GM19324 (cell line): ENCODE measurements around the gene NBDY.
"Not testable (repeated sequence)": the region's sequence is repeated elsewhere in the genome, so short reads cannot be mapped to it uniquely, and the experiment has no call there.

Source experiments
- ATAC-seq: cut with Tn5 transposase; IDR thresholded peaks from one replicate; pipeline ENCODE4 v1.9.1; 2021; ENCODE audit warnings: mild to moderate bottlenecking, moderate library complexity; ENCODE audit not compliant: unreplicated experiment, low FRiP score

The NBDY gene, protein sequence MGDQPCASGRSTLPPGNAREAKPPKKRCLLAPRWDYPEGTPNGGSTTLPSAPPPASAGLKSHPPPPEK

DNA sequence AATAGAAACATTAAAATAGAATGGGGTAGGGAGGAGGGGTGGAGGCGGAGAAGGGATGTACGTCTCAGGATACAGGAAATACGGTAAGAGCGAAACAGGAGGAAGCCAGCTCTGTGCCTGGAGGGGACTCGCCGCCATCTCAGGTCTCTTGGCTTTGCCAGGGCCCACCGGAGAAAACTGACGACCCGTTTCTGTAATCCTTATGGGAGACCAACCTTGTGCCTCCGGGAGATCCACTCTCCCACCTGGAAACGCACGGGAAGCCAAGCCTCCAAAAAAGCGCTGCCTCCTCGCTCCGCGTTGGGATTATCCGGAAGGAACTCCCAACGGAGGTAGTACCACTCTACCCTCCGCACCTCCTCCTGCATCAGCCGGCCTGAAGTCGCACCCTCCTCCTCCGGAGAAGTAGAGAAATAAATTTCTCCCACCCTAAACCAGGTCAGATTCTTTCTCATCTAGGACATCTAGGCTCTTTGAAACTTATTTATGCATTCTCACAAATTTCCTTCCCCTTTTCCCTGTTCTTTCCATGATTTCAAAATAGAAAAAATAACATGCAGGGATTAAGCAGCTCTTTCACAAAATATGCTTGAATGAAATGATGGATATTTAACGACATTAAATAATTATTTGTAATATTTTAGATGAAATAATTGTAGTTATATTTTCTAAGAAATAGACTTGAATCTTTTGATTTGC, at the start of gene NBDY:
NBDY (plus strand) TSS at position 92 of the 699 bp plus-strand sequence; CDS start at position 203, 111 bp downstream.
- peak; percentile 55 for ATAC-seq

DNA sequence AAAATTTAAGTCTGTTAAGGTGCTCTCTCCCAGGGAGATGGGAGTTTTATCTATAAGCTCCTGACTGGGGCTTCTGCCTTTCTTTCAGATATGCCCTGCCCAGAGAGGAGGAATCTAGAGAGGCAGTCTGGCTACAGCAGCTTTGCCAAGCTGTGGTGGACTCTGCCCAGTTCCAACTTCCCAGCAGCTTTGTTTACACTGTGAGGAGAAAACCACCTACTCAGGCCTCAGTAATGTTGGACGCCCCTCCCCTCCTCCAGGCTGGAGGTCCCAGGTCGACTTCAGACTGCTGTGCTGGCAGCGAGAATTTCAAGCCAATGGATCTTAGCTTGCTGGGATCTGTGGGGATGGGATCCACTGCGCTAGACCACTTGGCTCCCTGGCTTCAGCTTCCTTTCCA, 24.5 kb upstream of the NBDY start:
- not testable (repeated sequence) for ATAC-seq

DNA sequence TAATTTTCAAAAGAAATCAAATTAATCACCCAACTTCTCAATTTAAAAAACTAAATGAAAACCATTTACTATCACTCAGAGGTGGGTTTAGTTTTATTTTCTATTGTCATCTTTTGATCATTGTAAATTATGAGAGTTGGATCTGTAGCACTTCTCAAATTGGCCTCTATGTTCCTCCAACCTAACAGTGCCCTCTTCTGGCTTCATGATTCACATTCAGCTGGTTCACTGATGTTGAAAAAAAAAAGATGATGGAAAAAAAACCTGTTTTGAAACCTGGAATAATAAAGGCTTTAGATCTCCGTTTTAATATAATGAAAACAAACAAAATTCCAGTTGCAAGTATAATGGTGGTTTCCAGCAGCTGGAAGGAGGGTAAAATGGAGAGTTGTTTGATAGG, 2.4 kb upstream of the NBDY start:
- no peak for ATAC-seq

DNA sequence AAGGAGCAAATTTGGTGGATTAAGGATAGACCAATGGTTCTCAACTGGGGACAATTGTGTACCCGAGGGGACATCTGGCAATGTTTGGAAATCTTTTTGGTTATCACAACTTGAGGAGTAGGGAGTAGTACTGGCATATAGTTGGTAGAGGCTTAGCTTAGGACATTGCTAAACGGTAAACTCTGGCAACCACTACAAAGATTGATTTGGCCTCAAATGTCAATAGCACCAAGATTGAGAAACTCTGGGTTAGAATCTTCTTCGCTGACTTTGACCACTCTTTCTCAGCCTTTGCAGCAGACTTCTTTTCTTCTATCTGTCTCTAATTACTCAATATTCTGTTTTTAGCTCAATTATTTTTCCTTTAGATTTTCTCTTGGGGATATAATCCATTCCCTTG, 1.5 kb upstream of the NBDY start:
- ATAC-seq, result no peak

DNA sequence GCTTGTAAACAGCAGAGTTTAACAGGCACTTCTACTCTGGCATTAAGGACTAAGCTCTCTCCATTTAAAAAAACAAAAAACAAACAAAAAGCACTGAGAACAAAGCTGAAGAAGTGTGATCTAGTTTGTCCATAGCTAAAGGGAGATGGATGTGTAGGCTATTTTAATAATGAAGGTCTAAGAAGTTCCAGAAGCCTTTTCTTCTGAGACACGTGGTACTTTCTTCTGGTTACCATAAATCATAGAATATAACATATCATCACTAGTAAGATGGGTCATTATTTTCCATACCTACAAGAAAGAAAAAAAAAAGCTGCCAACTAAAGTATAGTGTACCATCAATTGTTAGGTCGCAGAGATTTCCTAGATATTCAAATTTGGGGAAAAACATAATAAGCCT, 722 bp upstream of the NBDY start:
- no peak for ATAC-seq

DNA sequence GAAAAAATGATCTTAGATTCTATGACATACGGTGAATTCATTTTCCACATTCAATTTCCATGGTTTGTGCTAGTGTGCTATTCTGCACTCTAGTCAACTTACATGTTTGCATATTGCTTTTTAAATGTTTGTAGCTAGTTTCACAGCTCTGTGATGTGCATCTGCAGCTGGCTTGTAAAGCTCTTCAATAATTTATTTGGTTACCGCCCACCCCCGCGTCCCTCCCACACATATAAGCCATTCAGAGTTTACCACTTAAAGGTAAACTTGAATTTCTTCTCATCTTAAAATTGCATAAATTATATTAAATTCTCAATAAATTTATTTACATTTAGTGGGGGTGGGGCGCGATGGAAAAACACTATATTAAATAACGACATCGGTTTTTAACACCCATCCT, 291 bp upstream of the NBDY start:
- ATAC-seq, result peak; percentile 44

DNA sequence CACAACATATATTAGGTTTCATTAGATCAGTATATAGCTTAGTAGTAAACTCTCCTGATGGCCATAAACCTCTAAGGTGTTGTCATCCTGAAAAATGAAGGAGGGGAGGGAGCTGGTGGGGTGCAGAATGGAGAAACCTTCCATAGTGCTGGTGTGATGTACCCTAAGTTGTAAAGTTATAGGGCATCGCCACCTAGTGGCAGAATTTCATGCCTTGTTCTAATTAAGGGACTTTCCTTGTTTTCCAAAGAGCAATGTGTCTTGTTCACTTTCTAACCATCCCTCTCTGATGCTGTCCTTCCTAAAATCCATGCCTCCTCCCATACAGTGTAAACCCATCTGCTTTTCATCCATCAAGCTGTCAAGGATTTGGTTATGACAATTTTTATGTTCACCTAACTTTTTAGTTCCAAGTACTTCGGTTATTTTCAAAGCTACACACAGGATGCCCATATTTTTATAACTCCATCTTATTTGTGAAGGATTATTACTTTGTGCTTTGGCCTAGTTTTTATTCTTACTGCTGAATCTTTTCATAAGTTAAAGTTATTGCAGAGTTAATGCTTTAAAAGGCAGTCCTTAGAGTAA, 4.5 kb downstream of the NBDY start:
- ATAC-seq, result peak; percentile 40

DNA sequence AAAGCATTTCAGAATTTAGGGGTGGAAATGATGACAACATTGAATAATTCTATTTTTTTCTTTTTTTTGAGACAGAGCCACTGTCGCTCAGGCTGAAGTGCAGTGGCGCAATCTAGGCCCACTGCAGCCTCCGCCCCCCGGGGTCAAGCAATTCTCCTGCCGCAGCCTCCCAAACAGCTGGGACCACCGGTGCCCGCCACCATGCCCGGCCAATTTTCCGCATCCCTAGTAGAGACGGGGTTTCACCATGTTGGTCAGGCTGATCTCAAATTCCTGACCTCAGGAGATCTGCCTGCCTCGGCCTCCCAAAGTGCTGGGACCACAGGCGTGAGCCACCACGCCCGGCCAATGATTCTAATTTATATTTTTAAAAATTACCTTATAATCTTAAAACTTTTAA, 7.2 kb downstream of the NBDY start:
- no peak for ATAC-seq

DNA sequence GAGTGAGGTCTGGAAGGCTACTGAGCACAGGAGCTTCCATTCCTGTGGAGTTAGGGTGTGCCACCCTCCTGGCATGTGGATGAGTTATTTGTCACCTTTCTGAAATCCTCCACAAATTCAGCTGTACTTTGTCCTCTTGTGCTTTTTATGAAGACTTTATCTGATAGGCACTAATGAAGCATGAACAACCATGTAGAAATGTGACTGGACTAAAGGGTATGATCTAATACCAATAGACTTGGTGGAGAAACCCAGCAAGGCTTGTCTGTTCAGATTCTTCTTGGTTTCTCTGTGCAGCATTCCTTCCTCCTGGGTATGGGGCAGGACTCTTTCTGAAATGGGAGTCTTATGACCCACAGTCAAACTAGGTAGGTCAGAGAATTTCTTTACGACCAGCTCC, 9.6 kb downstream of the NBDY start:
- no peak for ATAC-seq

DNA sequence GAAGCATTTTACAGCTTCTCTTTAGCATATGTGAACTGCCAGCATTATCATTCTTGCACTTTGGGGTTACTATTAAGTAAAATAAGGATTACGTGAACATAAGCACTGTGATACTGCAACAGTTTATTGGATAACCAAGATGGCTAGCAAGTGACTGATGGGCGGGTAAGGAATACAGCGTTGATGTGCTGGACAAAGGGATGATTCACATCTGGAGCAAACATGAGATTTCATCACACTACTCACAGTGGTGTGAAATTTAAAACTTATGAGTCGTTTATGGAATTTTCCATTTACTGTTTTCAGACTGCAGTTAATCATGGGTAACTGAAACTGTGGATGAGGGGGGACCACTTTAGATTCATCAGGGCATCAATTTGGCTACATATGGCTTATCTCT, 16.0 kb downstream of the NBDY start:
- no peak for ATAC-seq

DNA sequence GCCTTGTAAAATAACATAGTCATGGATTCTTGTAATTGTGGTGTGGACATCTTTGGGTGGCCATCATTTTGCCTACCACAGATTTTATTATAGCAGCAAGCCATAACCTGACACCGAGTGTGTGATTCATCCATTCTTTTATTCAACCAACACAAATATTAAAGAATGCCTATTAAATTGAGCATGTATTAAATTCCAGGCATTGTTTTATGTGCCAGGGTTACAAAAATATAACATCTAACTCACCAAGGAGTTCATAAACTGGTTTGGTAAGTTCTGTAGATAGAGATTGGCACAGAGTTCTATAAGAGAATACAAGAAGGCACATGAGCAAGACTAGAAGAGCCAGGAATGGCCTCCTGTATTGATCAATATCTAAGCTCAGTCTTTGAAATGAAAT, 18.0 kb downstream of the NBDY start:
- no peak for ATAC-seq

DNA sequence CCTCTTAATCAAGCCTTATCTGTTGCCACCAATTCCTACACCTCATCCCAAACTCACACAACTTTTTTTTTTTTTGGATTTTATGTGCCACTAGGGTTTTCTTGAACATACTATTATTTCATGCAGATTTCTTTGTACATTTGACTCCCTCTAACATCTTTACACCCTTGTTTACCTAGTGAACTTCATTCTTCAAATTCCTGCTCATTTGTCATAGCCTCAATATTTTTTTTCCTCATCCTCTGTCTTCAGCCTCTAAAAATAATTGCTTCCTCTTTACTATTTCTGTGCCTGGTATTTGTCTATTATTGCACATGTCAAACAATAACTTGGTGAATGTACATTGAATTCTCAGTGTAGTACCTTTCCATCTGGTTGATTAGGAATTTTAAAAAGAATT, 22.0 kb downstream of the NBDY start:
- no peak for ATAC-seq

DNA sequence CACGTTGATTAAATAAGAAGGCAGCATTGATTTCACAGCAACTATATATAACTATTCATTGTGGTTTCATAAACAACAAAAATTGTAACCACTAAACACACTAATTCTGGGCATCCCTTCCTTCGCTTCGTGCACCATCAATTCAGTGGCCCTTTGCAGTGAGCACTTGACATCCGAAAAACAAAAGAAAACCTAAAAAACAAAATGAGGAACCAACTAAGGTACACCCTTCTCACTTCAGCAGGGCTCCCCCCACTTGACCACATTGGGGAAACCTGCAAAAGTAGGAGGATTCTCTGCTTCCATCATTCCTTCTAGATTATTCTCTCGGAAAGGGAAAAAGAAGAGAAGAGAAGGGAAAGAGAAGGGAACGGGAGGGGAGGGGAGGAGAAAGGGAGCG, 28.3 kb downstream of the NBDY start:
- ATAC-seq, result peak; percentile 49

DNA sequence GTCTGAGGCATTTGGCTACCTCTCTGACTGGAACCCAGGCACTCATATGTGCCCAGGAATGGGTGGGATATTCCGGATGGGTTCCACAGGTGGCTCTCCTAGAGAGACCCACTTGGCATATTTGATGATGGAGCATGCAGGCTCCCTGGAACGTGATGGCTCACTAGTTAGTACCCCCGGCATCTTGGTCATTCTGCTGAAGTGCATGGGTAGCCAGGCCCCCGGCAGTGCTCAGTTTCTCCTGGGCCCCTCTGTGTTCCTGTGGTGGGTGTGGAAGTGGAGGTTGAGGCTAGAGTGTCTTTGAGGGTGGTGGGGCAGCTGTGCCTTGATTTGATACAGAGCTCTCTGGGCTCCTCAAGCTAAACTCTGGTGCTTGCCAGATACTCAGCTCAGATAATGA, 29.4 kb downstream of the NBDY start:
- ATAC-seq, result no peak

DNA sequence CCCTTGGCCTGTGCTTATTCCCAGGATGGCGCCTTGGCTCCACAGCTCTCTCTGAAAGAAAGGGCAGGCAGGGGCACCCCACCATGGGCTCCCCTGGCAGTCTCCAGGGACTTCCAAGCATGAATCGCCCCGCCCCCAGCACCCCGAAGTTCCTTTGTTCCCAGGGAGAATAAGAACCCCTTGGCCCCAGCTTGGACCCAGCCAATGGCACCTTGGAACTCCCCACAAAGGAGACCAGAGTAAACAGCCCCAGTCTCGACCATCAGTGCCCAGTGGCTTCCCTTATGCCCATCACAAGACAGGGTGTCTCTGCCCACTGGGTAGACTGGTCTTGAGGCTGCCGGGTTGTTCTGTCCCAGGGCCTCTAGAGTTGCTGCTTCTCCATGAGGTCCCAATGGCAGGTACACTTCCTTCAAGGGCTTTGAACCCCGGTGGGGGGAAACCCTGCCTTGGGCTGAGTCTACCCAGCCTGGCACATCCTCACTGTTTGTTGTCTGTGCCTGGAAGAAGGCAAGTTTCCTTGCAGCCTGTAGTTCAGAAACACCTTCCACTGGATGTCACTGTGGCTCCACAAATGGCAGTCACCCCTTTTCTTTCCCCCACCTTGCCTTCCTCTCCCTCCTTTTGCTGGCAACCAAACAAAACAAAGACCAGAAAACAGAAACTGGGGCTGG, 30.8 kb downstream of the NBDY start:
- ATAC-seq, result no peak

DNA sequence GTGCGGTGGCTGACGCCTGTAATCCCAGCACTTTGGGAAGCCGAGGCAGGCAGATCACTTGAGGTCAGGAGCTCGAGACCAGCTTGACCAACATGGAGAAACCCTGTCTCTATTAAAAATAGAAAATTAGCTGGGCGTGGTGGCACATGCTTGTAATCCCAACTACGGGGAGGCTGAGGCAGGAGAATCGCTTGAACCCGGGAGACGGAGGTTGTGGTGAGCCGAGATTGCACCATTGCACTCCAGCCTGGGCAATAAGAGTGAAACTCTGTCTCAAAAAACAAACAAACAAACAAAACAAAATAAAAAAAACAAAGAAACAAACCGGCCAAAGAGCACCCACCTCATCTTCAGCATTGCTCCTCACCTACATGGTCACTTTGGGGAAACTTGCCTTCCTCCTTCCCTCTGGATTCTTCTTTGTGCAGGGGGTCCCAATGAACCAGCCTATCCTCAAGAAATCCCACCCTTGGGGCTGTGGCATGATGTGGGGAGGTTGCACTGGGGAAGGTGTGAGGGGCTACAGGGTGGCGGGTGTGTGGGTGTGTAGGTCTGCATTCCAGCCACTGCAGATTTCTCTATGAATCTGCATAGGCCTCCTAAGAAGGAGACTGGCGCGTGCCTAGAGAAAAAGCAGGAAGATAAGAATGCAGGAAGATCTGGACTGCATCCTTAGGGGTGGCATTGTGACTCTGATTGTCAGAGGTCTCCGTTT, 31.5 kb downstream of the NBDY start:
- not testable (repeated sequence) for ATAC-seq

DNA sequence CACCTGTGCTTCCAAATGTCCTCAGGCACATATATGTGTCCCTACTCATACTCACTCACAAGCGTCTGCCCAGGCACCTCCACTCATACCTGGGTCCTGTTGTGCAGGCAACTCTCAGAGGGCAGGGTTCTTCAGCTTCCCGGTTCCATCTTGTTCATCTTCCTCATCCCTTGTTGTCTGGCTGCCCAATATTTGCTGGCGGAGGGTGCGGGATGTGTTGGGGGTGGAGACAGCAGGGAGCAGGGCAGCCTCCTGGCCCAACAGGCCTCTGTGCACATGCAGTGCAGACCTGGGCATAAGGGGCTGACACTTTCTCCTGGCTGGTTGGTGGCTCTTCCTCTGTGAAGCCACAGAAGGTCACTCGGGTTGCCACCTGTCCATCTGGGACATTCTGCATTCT, 32.1 kb downstream of the NBDY start:
- ATAC-seq, result no peak

DNA sequence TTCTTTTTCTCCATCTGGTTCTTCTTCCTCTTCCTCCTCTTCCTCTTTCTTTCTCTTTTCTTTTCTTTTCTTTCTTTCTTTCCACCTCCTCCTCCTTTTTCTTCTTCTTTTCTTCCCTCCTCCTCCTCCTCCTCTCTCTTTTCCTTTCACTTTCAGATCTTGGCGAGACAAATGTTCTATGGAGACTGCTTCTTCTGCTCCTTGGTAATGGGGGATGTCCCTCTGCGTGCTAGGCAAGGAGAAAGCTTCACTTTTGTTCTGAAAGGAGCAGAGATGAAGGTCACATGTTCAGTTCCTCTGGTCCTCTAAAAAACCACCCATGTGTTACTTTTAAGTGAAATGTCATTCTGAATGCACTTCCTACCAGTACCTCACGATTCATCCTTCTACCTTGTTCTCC, 33.2 kb downstream of the NBDY start:
- no peak for ATAC-seq

DNA sequence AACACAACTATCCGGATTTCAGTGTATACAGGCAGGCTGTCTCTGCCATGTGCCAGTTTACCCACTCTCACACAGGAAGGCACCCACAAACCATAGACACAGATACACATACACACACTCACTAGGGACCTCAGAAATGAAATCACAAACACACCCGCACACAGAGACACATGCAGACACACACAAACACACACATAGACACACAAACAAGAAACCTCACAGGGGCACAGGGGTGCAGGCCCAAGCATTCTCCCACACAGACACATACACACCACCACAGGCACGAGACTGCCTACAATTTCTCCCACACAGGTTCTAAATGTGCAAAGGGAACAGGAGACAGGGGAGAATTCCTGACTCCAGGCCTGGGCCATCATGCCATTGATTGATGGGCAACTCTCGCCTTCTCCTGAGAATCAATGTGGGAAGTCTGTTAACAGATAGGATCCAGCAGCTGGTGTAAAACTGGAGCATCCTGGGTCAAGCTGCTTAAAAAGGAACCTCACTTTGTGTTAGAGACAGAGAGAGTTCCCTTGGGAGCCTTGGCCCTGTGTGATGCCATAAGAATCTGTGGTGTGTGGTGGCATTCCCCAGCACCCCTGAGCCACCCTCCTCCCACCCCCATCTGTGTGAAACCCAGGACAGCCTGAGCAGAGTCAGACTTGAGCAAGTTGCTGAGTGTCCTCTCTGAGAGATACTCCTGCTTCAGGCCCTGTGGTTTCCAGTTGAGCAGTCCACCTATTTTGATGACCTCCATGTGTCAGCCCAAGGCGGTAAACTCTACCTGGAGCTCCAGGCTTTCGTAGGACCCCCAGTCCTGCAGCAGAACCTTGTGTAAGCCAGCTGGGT, 33.9 kb downstream of the NBDY start:
- ATAC-seq, result no peak

DNA sequence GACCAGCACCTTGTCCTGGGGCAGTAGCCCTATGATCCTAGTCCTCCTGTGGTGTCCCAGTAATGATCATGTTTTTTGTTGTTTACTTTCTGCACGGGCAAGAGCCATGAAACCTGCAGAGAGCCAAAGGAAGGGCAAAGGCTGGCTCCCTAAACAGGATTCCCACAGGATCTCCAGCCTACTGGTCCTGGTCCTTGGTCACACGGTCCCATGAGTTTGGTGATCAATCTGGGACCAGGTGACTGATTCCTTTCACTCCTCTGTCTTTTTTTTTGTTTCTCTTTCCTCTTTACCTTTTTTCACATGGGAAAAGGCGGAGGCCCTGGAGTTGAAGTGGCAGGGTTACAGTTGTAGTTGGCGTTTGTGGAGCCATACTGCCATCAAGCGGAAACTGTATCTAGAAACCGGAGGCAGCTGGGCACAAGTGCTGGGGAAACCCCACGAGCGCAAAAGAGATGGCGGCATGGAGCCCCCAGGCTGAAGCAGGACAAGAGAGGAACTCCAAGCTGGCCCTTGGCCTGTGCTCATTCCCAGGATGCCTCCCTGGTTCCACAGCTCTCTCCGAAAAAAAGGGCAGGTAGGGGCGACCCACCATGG, 34.6 kb downstream of the NBDY start:
- no peak for ATAC-seq
